ENCODE results near the gene USP25.
A peak's percentile ranks its signal among the peaks of the same experiment; 100 is the strongest.

Gene USP25

GRCh38 chr21:15857740-15858139, 128.0 kb downstream of the USP25 start:
- DNase-seq, result no peak

DNA sequence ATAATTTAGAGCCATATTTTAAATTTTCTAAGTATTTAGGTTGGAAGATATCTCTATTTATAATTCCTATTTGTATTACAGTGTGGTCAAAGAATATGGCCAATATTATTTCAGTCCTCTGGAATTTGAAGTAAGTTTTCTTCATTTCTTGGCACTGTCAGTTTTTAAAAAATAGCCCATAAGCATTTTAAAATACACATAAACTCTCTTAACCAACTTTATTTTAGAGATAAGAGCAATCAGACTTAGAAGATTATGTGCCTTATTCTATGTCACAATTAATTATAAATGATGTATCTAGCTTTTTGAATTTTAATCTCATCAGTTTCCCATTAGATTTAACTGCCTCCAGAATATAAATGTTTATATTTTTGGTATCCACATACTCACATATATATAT, 130.8 kb downstream of the USP25 start:
- no peak for DNase-seq

- no peak for DNase-seq
Measured at GRCh38 chr21:15868940-15869339, 139.2 kb downstream of the USP25 start.

- no peak for DNase-seq
Measured at GRCh38 chr21:15870819-15871218, 141.0 kb downstream of the USP25 start.

DNA sequence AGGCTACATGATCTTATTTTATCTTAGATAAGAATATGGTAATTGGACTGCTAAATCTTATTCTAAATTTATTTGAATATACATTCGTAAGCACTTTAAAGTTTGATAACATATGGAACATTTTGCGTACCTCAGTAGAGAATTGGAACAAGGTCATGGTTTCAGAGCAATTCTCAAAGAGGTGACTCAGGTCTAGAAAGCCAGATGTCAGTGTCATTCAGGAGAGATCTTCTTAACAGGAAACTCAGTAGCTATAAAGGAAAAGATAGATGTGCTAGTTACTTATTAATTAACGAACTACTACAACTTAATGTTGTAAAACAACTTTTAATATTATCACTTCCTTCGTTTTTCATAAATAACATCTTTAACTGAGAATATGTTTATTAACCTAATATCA, 142.5 kb downstream of the USP25 start:
- DNase-seq, result no peak

- no peak for DNase-seq
Measured at GRCh38 chr21:15874615-15875014, 144.8 kb downstream of the USP25 start.

DNA sequence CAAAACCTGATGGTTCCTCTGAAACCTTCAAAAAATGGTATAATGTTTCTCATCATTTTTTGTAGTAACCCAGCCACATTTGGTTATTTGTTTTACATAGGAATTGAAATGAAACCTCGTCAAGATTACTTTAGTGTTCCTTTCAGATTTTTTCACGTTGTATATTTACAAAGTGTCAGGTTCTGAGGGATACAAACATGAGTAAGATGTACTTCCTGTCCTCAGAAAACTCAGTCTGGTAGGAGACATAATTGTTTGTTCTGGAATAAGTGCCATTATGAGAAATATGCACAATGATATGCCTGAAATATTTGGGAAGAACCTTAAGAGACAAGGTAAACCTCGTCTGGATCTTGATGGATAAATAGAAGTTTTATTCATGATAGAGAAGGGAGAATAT, 145.5 kb downstream of the USP25 start:
- DNase-seq, result no peak

DNA sequence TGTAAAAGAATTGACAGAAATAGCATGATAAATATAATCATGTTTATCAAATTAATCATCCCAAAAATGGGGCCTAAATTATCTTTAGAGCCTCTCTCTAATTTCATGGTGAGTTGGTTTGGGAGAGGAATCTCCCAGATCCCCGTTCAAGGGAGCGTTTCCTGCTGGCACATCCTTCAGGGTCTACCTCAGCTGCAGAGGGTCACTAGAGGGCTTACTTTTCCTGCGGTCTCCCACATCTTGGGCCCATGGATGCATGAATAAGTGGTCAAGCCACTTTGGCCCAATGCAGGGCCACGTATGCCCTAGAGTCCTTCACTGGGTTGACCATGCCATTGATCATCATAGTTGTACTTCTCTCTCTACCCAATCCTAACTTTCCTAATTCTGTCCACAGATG, 164.1 kb downstream of the USP25 start:
- DNase-seq, result no peak

DNA sequence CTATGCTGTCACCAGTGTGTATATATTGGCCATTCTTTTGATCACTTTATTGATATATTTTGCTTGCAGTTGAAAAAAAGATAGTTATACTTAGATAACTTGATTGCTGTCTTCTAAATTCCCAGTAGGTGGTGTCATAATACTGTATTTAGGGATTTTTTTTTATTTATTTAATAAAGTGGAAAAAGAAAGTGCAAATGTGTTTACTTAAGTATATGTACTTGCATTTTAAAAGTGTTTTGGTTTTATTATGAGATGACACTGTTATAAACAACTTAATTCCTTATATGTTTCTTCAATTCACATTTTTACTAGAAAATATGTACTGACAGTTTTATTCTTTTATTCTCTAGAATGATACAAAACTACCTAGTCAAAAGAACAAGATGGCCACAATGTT, 164.8 kb downstream of the USP25 start:
- DNase-seq, result peak; percentile 28

DNA sequence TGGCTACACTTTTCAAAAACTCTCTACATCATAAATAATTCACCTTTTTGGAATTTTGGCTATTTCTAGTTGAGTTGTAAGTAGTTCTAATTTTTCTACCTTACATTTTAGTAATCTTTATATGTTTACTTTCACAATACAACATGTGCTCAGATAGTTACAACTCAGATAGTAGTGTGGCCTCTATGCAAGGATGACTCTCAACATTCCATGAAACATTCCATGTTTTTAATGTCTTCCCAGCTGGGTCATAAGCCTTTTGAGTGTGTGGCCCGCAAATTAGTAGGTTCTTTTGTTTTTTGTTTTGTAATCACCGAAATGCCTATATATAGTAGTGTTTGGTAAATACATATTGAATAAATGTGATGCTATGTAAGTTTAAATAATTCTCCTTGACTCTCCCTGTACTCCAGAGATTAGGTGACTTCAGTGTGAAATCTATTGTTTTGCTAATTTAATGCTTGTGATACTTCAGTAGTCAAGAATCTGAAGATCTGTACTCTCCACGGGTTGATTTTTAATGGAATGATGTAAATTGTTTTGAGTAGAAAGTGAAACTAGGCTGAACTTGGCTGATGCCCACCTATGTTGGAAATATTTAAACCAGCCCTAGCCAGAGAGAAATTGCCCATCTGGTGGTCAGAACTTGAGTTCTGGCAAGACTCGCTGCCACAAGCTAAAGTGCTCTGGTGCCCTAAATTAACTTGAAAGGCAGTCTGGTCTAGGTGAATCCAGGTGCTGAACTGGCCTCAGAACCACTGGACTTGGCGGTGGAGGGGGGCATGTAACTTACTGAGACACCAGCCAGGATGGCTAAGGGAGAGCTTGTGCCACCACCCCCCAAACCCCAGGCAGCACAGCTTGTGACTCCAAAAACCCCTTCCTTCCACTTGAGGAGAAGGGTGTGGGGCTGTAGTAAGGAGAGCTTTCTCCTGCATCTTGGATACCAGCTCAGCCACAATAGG, 165.6 kb downstream of the USP25 start:
- peak; percentile 35 for DNase-seq

DNA sequence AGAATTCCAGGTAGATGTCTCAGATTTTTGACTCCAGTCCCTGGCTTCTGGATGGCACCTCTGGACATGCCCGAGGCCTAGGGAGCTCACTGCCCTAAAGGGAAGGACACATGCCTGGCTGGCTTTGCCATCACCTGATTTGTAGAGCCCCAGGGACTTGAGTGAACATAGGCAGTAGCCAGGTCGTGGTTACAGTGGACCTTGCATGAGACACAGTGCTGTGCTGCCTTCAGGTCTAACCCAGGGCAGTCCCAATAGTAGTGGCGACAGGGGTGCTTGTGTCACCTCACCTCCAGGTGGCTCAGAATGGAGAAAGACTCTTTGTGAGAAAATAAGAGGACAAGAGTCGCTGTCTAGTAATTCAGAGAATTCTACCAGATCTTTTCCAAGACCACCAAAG, 166.7 kb downstream of the USP25 start:
- DNase-seq, result no peak

- no peak for DNase-seq
Measured at GRCh38 chr21:15904389-15904788, 174.6 kb downstream of the USP25 start.

DNA sequence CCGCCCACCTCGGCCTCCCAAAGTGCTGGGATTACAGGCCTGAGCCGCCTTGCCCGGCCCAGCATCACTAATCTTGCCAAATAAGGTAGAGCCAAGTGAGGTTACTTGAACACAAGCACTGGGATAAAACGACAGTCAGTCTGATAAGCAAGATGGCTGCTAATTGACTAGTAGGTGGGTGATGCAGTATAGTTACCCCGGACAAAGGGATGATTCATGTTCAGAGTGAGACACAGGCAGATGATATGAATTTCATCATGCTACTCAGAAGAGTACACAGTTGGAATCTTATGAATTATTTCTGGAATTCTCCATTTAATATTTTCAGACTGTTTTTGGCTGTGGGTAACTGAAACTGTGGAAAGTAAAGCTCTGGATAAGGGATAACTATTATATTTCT, 178.4 kb downstream of the USP25 start:
- peak; percentile 41 for DNase-seq

DNA sequence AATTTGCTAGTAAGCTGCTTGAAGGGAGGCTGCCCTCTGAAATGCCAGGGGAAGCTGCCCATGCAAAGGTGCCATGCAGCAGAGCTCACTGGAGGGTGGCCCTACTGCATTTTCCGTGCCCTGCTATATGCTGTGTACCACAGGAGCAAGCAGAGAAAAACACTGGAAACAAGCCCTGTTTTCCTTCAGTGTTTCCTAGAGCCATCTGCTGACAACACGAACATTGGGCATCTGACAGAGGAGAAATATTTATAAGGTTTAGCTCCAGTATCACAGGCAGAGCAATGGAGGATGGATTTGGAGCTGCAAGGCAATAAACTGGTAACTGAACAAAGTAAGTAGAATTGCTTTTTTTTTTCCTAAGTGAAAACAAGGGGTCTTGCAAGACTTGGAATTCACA, 198.4 kb downstream of the USP25 start:
- no peak for DNase-seq

GRCh38 chr21:15928686-15929425, 199.1 kb downstream of the USP25 start:
- no peak for DNase-seq

DNA sequence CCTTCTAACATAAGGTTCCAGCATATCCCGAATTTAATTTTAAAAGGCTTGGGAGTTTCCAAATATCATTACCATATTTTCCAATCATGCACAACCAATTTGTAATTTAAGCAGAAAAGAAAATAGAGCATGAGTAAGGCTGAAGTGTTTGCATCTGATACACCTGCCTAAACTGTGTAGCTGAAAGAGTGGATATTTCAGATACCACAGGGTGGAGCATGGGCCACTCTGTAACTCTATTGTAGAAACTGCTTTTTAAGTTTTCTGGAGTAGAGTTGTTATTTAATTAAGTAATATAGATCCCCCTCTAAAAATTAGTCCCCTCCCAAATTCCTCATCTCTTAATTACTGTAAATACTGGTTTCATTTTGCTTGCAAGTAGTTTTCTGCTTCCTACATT, 199.8 kb downstream of the USP25 start:
- no peak for DNase-seq

Data from fibroblast of skin of abdomen (primary cell).